ENCODE data around the gene TNKS1BP1.
"Not testable (repeated sequence)": the region's sequence is repeated elsewhere in the genome, so short reads cannot be mapped to it uniquely, and the experiment has no call there.

Gene TNKS1BP1

GRCh38 chr11:57301711-57302423 lies 22.9 kb downstream of the TNKS1BP1 start:
- no peak for TF ChIP-seq CTCF (conservative IDR thresholded peaks at IDR 0.05)
- no peak overlapping the region for H3K27ac ChIP-seq

- no peak for TF ChIP-seq CTCF (conservative IDR thresholded peaks at IDR 0.05)
- H3K27ac ChIP-seq, result no peak overlapping the region
These were observed 24.0 kb downstream of the TNKS1BP1 start for GRCh38 chr11:57300785-57301184.

- no peak overlapping the region for H3K27ac ChIP-seq
- no peak for TF ChIP-seq CTCF (conservative IDR thresholded peaks at IDR 0.05)
These were observed 25.5 kb downstream of the TNKS1BP1 start for GRCh38 chr11:57299150-57299737.

- H3K27ac ChIP-seq, result no peak overlapping the region
- no peak for TF ChIP-seq CTCF (conservative IDR thresholded peaks at IDR 0.05)
These were observed 27.5 kb downstream of the TNKS1BP1 start for GRCh38 chr11:57297221-57297620.

GRCh38 chr11:57296205-57296604 lies 28.5 kb downstream of the TNKS1BP1 start:
- not testable (repeated sequence) for H3K27ac ChIP-seq

- H3K27ac ChIP-seq, result peak overlapping the region; percentile 43
These were observed 30.3 kb downstream of the TNKS1BP1 start for GRCh38 chr11:57294225-57295131.

GRCh38 chr11:57290288-57290687 lies 34.5 kb downstream of the TNKS1BP1 start:
- no peak for TF ChIP-seq CTCF (conservative IDR thresholded peaks at IDR 0.05)
- no peak overlapping the region for H3K27ac ChIP-seq

More at GRCh38 chr11:57294225-57295131, 30.3 kb downstream of the TNKS1BP1 start:
- TF ChIP-seq CTCF (conservative IDR thresholded peaks at IDR 0.05), result no peak

Data from VCaP (cell line).